Activated CD8-positive, alpha-beta memory T cell treated with anti-CD3 and anti-CD28 coated beads for 4 hours (primary cell): ENCODE measurements around the gene CALML5.

ENCODE experiments used
- DNase-seq, 2 donors: peaks; one replicate each; pipeline ENCODE4 v3.0.0-alpha.2; 2020; ENCODE audit warnings: low read depth in 2 of 2

The CALML5 gene

DNA sequence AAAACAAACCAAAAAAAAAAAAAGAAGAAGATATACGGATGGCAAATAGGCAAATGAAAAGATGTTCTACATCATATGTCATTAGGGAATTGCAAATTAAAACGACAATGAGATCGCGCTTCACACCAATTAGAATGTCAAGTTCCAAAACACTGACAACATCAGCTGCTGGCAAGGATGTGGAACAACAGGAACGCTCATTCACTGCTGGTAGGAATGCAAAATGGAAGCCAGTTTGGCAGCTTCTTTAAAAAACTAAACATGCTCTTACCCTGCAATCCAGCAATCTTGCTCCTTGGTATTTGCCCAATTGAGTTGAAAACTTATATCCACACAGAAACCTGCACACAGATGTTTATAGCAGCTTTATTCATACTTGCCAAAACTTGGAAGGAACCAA is 34.8 kb downstream of the CALML5 start:
- no peak for DNase-seq

DNA sequence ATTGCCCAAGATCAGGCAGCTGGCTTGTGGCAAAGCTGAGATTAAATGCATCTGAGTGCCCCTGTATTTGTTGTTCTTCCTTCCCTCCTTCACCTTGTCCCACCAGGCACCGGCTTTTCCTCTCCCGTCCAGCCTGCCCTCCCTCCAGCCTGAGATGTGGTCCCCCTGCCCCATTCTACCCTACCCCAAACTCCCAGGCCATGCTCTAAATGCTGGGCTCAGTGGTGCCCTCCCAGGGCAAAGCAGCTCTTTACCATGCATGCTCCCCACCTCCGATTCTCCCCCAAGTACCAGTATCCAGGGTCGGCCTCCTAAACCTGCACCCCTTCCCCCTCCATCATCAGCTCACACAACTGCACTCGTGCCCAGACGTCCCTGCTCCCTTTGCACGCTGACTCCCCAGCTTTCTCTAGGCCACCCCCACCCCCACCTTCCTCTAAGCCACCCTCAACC is 36.5 kb downstream of the CALML5 start:
- DNase-seq = no peak

DNA sequence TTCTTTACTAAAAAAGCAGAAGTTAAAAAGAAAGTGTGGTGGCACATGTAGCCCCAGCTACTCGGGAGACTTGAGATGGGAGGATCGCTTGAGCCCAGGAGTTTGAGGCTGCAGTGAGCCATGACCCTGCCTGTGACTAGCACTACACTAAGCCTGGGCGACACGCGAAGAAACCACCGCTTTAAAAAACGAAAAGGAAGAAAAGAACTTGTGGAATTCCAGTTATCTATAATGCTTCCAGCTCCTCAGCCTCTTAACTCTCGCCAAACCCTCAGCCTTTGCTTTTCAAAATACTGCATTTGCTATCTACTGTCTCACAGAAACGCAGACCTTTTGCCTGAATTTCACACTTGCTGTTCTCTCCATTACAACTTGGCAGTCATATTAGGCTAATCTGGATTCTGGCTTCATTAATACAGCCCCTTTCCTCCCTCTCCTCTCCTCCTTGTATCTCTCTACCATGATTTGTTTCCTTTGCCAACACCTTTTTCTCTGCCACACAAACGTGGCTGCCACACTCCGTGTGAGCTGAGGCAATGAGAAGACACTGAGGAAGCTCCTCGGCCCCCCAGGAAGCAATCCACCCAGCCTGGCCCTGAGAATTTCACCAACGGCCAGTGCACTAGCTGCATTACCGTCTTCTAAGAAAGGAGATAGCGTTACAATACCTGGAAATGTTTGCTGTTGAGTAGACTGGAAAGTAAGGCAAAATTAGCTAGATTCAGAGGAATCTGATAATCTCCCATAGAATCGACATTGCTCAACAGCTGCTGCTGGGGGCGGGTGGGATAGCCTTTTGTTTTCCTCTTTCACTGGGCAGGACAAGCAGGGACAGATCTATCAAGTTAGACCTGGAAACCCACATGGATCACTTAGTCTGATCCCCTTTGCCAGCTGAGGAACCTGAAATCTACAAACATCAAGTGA is 37.2 kb downstream of the CALML5 start:
- DNase-seq = no peak

DNA sequence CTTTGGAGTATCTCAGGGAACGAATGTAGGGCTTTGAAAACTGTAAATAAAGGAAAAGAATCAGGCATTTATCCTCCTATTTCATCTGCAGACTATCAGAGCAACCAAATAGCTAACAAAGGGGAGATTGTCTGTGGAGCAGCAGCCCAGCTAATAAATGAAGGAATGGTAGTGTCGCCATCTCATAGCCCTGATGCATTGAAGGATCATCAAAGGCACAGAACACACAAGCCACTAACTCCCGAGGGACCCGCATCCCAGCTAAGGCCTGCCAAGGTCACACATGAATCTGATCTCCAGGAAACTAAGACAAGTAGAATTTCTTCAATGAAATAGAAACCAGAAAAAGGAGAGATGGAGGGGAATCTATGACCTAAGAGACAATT is 38.2 kb downstream of the CALML5 start:
- no peak for DNase-seq

DNA sequence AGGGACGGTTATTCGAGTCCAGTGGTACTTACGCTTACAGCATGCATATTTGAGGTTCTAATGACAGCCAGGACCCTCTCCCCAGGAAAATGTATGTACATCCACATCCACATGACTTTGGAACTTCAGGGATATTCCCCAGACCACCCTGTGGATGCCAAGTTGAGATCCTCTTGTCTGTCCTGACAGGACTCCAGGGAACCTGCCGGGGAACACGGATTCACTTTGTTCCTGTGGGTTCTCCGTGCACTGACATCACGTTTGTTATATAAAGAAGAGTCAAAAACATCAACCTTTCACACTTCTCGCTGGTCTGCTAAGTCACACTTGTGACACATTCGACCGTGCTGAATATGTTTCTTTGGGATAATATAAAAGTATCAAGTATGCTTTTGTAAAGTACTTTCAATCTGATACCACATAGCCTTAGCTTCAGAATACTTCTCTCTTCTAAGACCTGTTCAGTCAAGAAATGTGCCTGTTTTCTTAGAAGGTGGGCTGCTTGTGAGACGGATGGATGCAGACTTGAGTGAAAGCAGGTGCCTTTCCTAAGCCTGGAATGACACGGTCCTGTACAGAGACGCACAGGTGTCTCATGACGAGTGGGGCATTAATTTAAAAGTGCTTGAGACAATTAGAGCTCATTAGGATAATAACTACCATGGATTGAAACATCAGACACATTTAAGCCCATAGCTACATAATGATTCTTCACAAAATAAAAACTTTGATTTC is 38.7 kb downstream of the CALML5 start:
- no peak for DNase-seq

DNA sequence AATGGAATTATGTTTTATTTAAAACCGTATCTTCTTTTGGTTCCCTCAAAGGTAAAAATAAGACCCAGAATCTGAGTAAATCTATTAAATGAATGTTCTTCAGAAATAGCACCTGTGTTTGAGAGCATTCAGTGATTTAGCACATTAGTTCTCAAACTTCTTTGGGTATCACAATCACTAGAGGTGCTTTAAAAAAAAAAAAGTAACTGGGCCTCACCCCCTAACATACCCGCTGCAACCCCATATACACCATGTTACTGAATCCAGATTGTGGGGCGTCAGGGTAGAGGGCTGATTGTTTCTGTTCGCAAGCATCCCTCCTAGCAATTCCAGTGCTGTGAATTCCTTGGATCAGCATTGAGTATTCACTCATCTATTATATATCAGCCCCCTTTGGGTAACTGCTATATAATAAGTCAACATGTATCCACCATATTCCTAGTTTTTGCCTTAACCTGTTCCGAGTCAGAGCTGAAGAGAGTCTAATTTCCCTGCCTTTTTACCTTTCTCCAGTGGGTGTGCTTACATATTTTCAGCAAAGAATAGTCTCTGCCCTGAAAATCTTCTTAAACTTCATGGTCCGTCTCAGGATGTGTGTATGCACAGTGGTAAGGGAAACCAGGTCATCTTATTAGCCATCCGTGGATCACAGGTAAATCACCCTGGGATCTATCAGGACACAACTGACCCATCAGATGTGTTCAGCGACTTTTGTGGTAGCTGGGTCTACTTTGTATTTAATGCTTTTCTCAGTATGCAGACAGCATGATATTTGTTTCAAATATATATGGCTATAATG is 40.2 kb downstream of the CALML5 start:
- DNase-seq = no peak

DNA sequence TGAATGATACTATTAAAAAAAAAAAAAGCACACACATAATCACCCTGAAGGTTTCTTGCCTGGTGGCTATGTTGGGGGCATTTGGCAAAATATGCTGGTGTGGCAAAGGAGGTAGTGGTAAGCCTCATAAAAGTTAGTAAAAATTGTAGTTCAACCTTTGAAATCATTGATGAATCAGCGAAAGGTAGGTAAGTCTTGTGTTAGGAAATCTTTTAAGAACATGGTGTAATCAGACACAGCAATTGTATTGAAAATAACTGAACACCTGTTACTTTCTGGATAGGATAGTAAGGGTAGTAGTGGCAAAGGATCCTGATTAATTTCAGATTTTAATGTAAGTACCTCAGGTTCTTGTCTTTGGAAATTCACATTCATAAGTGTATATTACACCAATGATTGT is 40.9 kb downstream of the CALML5 start:
- no peak for DNase-seq

DNA sequence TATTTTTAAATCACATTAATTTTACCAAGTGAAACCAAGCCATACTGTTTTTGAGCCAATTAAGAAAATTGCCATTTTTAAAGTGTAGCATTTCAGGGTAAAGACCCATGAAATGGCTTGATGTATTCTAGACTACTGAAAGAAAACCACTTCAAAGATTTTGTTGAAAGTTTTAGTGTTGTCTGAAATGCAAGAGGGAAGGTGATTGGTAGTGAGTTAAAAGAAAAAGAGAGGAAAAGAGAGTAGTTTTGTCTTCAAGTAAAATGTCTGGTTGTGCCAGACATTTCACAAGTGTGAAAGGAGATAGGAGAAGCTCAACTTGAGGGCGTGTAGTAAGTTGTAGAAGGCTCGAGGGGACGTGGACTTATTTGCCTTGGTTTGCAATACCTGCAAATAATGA is 41.6 kb downstream of the CALML5 start:
- no peak for DNase-seq

DNA sequence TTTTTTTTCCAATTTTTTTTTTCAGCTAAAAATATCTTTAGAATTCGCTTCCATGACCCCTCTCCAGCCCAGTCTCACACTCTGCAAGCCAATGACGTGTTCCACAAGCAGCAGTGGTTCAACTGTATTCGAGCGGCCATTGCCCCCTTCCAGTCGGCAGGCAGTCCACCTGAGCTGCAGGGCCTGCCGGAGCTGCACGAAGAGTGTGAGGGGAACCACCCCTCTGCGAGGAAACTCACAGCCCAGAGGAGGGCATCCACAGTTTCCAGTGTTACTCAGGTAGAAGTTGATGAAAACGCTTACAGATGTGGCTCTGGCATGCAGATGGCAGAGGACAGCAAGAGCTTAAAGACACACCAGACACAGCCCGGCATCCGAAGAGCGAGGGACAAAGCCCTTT is 42.8 kb downstream of the CALML5 start:
- DNase-seq = no peak

DNA sequence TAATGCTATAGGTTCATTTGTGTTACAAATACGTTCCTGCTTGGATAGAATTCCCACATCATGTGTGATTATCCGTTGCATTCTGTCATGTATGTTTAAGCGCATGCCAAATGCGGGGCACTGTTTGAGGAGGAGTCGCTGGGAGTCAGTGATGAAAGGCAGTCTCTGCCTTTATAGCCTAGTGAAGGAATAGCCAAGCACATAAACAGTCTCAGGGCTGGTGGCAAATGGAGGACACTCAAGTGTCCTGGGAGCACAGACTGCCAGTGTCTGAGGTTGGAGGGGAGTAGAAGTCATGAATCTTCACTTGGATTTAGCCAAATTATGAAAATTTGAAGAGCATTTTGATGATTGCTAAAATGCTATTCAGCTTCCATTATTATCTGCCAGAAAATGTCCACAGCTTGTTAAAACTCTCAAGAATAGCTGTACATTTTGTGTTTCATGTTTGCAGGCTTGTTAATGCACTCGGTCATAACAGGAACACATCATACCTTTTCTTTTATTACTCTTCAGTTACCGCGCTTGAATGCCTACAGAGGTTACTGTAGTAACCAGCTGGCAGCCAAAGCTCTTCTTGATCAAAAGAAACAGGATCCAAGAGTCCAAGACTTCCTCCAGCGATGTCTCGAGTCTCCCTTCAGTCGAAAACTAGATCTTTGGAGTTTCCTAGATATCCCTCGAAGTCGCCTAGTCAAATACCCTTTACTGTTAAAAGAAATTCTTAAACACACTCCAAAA is 45.5 kb downstream of the CALML5 start:
- no peak for DNase-seq

DNA sequence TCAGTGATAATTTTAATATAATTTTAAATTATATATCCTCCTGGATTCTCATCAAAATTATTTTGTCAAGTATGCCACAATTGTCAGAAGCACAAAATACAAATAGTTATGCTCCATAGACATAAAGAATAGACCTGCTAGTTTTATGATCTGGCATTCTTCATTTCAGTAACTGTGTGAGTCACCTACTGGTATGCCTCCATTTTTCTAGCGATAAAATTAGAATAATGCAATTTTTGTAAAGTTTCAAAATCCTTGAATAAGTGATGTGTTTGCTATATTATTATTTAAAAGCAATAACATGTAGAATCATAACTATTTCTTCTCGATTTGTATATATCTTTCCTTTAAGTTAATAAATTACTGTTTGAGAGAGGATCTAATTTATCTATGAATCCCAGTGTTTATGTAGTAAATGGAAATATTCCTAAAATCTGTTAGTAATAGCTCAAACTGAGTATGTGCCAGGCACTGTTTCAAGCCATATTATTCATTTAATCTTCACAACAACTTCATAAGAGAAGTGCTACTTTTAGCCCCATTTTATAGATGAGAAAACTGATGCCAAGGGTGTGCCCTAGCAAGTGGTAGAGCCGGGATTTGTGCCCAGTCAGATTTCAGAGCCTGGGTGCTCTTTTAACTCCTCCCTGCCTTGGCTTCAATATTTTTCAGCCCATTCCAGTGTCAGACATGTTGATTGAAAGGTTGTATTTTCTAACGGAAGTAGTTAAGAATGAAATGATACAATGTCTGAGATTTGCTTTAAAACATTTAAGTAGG is 48.6 kb downstream of the CALML5 start:
- no peak for DNase-seq

DNA sequence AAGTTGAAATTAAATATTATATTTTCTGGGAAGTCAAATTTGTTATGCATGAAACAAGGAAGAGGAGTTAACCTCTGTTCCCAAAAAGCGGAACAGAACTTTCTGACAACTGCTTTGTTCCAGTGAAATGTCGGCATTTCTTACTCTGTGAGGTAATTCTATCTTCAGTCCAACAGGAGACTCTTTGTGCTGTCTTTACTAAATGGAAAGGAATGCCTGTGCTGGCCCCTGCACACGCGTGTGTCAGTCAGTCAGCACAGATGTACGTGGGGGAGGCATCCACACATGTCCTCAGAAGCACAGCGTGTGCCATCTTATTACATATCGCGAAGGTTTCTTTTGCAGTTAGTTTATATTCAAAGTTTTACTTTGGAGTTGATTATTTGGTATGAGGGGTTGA is 49.5 kb downstream of the CALML5 start:
- DNase-seq = no peak

DNA sequence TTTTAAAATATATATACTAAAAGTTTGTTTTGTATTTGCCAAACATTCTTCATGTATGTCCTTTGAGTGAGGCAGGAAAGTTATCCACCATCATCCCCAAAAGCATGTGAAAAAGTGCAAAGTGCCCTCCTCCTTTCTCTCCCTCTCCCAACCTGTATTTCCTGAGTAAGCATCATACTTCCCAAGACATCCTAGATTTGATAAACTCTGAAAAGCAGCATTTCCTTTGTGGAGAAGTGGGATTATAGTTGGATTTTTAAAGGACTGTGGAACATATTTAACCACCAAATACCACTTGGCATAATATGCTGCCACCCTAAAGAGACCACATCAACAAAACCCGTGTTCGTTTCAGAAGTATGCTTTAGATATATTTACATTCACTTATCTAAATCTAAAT is 50.1 kb downstream of the CALML5 start:
- DNase-seq = no peak
